ENCODE results near the gene SPATA17.
A peak's percentile ranks its signal among the peaks of the same experiment; 100 is the strongest.
"Not testable (repeated sequence)": the region's sequence is repeated elsewhere in the genome, so short reads cannot be mapped to it uniquely, and the experiment has no call there.

The SPATA17 gene, protein sequence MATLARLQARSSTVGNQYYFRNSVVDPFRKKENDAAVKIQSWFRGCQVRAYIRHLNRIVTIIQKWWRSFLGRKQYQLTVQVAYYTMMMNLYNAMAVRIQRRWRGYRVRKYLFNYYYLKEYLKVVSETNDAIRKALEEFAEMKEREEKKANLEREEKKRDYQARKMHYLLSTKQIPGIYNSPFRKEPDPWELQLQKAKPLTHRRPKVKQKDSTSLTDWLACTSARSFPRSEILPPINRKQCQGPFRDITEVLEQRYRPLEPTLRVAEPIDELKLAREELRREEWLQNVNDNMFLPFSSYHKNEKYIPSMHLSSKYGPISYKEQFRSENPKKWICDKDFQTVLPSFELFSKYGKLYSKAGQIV

DNA sequence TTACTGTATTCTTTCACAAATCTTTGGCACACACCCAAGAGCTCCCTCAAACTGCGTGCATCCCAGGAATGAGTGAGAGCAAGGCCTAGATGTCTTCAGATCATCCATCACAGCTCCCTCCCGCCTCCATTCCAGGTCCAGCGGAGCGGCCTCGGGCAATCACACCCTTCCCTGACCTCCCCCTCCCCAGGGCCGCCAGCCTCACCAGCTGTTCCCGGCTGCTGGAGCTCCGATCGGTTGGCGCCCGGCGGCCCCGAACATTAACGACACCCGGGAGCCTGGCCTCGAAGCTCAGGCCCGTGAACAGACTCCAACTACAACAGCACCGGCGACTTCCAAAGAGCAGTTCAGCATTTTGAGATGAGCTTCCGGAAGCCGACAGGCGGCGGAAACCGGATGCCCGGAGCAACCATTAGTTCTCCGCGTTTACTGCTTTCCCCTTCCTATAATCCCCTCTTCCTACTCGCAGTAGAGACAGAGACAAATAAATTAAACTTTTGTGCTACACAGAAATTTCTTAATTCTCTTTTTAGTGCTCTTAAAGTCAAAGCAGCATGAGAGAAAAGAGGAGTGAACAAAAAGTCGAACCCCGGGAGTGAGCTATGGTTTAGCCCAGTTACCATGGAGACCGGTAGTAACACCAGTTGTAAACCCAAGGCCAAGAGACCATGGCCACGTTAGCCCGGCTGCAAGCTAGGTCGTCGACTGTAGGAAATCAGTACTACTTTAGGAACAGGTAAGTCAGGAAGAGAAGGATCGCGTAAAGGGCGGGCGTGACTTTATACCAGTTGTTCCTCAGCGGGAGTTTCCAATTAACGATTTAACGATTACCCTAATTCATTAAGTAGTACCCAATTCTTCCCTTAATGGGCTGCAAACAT, at the start of gene SPATA17, which contains the start of gene GPATCH2:
TSS of gene SPATA17 (plus strand) at position 634 of the 881 bp plus-strand sequence. CDS start at position 669, 35 bp downstream.
TSS of gene GPATCH2 (minus strand) at position 380 of the 881 bp plus-strand sequence. CDS start at position 261, 119 bp downstream.
- Histone ChIP-seq H3K4me3 (IDR thresholded peaks at IDR 0.05; ENCODE audit: insufficient read depth, low read depth, low read length) (peak within 1 kb of the TSS; percentile 54), H4K20me1 (ENCODE audit: insufficient read depth) (no peaks in the 10 kb centered on the region), H3K9ac (peak within 1 kb of the TSS; percentile 96), H3K4me1 (ENCODE audit: low read depth, poor library complexity, severe bottlenecking) (peaks cover 29% of the 10 kb centered on the region), H2AFZ (ENCODE audit: low read depth) (peak within 1 kb of the TSS; percentile 79), H3K27me3 (ENCODE audit: insufficient read depth, low read depth) (no peaks in the 10 kb centered on the region), H3K27ac (peak within 1 kb of the TSS; percentile 90), H3K36me3 (ENCODE audit: insufficient read depth) (no peaks in the 10 kb centered on the region), H3K4me2 (peak within 1 kb of the TSS; percentile 96), H3K79me2 (ENCODE audit: insufficient read depth, low read depth) (peaks cover 49% of the 10 kb centered on the region)
- TF ChIP-seq, protein P1, sequence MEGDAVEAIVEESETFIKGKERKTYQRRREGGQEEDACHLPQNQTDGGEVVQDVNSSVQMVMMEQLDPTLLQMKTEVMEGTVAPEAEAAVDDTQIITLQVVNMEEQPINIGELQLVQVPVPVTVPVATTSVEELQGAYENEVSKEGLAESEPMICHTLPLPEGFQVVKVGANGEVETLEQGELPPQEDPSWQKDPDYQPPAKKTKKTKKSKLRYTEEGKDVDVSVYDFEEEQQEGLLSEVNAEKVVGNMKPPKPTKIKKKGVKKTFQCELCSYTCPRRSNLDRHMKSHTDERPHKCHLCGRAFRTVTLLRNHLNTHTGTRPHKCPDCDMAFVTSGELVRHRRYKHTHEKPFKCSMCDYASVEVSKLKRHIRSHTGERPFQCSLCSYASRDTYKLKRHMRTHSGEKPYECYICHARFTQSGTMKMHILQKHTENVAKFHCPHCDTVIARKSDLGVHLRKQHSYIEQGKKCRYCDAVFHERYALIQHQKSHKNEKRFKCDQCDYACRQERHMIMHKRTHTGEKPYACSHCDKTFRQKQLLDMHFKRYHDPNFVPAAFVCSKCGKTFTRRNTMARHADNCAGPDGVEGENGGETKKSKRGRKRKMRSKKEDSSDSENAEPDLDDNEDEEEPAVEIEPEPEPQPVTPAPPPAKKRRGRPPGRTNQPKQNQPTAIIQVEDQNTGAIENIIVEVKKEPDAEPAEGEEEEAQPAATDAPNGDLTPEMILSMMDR (conservative IDR thresholded peaks at IDR 0.05; ENCODE audit: low read depth, low read length), result no peak

DNA sequence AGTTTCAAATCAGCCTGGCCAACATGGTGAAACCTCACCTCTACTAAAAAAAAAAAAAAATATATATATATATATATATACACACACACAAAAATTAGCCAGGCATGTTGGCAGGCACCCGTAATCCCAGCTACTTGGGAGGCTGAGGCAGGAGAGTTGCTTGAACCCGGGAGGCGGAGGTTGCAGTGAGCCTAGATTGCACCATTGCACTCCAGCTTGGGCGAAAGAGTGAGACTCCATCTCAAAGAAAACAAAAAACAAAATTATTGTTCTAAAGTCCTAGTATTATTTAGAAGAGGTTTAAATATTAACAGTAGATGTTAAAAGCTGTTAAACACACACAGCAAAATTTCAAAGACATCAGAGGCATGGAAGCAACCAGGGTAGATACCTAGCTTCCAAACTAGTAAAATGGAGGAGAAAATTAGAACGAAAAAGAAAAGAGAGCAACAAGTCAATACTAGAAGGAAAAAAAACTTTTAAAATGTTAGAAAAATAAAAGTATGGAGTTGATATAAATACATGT, 46.8 kb upstream of the SPATA17 start:
- not testable (repeated sequence) for H4K20me1 ChIP-seq (ENCODE audit: insufficient read depth); H3K27ac ChIP-seq; H2AFZ ChIP-seq (ENCODE audit: low read depth); H3K4me3 ChIP-seq (IDR thresholded peaks at IDR 0.05; ENCODE audit: insufficient read depth, low read depth, low read length); H3K4me2 ChIP-seq; H3K4me1 ChIP-seq (ENCODE audit: low read depth, poor library complexity, severe bottlenecking); H3K79me2 ChIP-seq (ENCODE audit: insufficient read depth, low read depth); H3K9ac ChIP-seq; H3K36me3 ChIP-seq (ENCODE audit: insufficient read depth); H3K27me3 ChIP-seq (ENCODE audit: insufficient read depth, low read depth)

DNA sequence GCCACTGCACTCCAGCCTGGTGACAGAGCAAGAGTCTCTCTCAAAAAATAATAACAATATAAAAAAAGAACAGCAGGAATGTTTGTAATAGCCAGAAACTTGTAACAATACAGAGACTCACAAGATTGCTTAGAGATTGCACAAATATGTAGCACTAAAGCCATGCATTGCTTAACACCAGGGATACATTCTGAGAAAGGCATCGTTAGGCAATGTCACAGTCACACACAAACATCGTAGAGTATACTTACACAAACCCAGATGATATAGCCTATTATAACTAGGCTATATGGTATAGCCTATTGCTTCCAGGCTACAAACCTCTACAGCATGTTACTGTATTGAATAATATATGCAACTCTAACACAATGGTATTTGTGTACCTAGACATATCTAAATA, 45.6 kb upstream of the SPATA17 start:
- TF ChIP-seq, protein P1 (conservative IDR thresholded peaks at IDR 0.05; ENCODE audit: low read depth, low read length), result no peak

DNA sequence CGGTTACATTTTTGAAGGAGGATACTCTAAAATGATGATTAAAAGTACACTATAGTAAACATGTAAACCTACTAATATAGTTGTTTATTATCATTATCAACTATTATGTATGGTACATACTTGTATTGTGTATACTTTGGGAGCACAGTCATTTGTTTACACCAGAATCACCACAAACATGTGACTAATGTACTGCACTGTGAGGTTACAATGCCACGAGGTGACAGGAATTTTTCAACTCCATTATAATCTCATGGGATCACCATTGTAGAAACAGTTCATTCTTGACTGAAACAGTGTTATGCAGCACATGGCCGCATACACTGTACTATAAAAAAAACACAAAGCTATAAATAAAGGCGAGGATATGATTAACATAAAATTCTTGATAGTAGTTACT, 44.6 kb upstream of the SPATA17 start:
- H3K79me2 ChIP-seq (ENCODE audit: insufficient read depth, low read depth), result no peaks in the 10 kb centered on the region
- H2AFZ ChIP-seq (ENCODE audit: low read depth), result no peak overlapping the region
- H3K4me3 ChIP-seq (IDR thresholded peaks at IDR 0.05; ENCODE audit: insufficient read depth, low read depth, low read length), result no peak overlapping the region
- TF ChIP-seq, protein P1 (conservative IDR thresholded peaks at IDR 0.05; ENCODE audit: low read depth, low read length), result no peak
- no peak overlapping the region for H3K9ac ChIP-seq
- H3K27ac ChIP-seq, result no peak overlapping the region
- no peak overlapping the region for H3K4me2 ChIP-seq
- no peaks in the 10 kb centered on the region for H3K27me3 ChIP-seq (ENCODE audit: insufficient read depth, low read depth)
- H4K20me1 ChIP-seq (ENCODE audit: insufficient read depth), result no peaks in the 10 kb centered on the region
- no peaks in the 10 kb centered on the region for H3K36me3 ChIP-seq (ENCODE audit: insufficient read depth)
- H3K4me1 ChIP-seq (ENCODE audit: low read depth, poor library complexity, severe bottlenecking), result no peaks in the 10 kb centered on the region

More for the DNA sequence above, 45.6 kb upstream of the SPATA17 start:
- Histone ChIP-seq H4K20me1 (ENCODE audit: insufficient read depth) (no peaks in the 10 kb centered on the region), H3K4me2 (no peak overlapping the region), H3K27me3 (ENCODE audit: insufficient read depth, low read depth) (no peaks in the 10 kb centered on the region), H2AFZ (ENCODE audit: low read depth) (no peak overlapping the region), H3K9ac (no peak overlapping the region), H3K4me1 (ENCODE audit: low read depth, poor library complexity, severe bottlenecking) (no peaks in the 10 kb centered on the region), H3K4me3 (IDR thresholded peaks at IDR 0.05; ENCODE audit: insufficient read depth, low read depth, low read length) (no peak overlapping the region), H3K27ac (no peak overlapping the region), H3K36me3 (ENCODE audit: insufficient read depth) (no peaks in the 10 kb centered on the region), H3K79me2 (ENCODE audit: insufficient read depth, low read depth) (no peaks in the 10 kb centered on the region)

Measured in KMS-11 (cell line).